HL-60 (cell line): ENCODE measurements around the gene SCN1B.

ENCODE experiments used
- POLR2AphosphoS5 ChIP-seq: IDR thresholded peaks from 2 replicates; pipeline ENCODE4 v1.6.1; 2012; ENCODE audit warnings: low read depth
- SPI1 ChIP-seq: IDR thresholded peaks from 2 replicates; pipeline ENCODE4 v1.6.1; 2012; ENCODE audit warnings: low read depth, mild to moderate bottlenecking, borderline replicate concordance
- TF ChIP-seq, protein P1 (sequence below): IDR thresholded peaks from one replicate; pipeline ENCODE4 v1.5.1; 2011; ENCODE audit warnings: low read length, control low read depth, inconsistent platforms; ENCODE audit not compliant: insufficient read depth
- TF ChIP-seq, protein P2 (sequence below): IDR thresholded peaks from 2 replicates; pipeline ENCODE4 v1.6.1; 2012; ENCODE audit warnings: low read depth; ENCODE audit not compliant: insufficient replicate concordance

DNA sequence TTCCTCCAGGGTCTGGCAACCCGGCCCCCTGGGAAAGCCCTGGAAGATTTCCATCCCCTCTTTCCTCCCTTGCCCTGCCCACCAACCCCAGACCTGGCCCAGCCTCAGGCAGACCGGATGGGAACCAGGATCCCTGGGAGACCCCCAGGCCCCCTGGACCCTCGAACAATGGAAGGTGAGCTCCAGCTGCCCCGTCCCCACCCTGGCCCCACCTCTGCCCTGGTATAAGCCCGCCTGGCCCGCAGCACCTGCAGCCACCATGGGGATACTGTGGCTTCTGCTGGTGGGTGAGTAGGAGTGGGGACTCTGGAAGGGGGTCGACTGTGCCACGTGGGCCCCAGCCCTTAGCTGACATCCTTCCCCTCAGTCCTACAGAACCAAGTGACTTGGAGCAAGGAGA lies 43.7 kb downstream of the SCN1B start:
- TF ChIP-seq, protein P1, sequence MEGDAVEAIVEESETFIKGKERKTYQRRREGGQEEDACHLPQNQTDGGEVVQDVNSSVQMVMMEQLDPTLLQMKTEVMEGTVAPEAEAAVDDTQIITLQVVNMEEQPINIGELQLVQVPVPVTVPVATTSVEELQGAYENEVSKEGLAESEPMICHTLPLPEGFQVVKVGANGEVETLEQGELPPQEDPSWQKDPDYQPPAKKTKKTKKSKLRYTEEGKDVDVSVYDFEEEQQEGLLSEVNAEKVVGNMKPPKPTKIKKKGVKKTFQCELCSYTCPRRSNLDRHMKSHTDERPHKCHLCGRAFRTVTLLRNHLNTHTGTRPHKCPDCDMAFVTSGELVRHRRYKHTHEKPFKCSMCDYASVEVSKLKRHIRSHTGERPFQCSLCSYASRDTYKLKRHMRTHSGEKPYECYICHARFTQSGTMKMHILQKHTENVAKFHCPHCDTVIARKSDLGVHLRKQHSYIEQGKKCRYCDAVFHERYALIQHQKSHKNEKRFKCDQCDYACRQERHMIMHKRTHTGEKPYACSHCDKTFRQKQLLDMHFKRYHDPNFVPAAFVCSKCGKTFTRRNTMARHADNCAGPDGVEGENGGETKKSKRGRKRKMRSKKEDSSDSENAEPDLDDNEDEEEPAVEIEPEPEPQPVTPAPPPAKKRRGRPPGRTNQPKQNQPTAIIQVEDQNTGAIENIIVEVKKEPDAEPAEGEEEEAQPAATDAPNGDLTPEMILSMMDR: no peak
- TF ChIP-seq POLR2AphosphoS5 (no peak), SPI1 (no peak)
- TF ChIP-seq, protein P2, sequence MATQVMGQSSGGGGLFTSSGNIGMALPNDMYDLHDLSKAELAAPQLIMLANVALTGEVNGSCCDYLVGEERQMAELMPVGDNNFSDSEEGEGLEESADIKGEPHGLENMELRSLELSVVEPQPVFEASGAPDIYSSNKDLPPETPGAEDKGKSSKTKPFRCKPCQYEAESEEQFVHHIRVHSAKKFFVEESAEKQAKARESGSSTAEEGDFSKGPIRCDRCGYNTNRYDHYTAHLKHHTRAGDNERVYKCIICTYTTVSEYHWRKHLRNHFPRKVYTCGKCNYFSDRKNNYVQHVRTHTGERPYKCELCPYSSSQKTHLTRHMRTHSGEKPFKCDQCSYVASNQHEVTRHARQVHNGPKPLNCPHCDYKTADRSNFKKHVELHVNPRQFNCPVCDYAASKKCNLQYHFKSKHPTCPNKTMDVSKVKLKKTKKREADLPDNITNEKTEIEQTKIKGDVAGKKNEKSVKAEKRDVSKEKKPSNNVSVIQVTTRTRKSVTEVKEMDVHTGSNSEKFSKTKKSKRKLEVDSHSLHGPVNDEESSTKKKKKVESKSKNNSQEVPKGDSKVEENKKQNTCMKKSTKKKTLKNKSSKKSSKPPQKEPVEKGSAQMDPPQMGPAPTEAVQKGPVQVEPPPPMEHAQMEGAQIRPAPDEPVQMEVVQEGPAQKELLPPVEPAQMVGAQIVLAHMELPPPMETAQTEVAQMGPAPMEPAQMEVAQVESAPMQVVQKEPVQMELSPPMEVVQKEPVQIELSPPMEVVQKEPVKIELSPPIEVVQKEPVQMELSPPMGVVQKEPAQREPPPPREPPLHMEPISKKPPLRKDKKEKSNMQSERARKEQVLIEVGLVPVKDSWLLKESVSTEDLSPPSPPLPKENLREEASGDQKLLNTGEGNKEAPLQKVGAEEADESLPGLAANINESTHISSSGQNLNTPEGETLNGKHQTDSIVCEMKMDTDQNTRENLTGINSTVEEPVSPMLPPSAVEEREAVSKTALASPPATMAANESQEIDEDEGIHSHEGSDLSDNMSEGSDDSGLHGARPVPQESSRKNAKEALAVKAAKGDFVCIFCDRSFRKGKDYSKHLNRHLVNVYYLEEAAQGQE: no peak
